ENCODE data around the gene WDR88.
"Not testable (repeated sequence)": the region's sequence is repeated elsewhere in the genome, so short reads cannot be mapped to it uniquely, and the experiment has no call there.

The WDR88 gene

DNA sequence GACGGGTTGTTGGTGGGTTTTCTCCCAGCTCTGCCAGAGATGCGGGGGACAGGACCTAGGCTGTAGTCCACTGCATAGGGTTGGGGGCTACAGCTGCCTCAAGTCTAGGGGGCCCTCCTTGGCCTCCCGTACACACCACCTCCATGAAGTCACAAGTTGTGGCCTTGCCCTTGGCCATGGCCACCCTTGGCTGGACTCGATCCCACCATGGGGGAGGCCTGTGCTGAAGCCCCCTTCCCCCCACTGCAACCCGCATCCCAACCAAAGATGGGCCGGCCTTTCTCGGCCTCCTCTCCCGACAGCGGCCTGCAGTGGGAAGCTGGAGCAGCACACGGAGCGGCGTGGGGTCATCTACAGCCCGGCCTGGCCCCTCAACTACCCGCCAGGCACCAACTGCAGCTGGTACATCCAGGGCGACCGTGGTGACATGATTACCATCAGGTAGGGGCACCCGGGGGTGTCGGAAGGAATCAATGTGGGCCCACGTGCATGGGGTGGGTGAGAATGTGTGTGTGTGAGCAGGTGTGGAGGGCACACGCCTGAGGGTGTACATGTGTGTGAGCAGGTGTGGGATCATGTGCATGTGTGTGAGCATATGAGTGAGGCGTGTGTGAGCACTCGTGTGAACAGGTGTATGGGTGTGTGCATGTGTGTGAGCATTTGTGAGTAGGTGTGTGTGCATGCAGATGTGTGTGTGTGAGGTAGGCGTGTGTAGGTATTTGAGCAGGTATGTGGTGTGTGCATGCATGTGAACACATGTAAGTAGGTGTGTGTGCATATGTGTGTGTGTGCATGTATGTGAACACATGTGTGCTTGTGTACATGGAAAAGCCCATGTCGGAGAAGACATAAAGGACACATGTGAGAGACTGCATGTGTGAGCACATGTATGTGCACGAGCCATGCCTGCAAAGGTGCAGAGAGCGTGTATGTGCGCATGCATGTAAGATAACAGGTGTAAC, 70.9 kb downstream of the WDR88 start:
- H3K36me3 ChIP-seq (ENCODE audit: insufficient read depth, low read length), result no peaks in the 10 kb centered on the region

DNA sequence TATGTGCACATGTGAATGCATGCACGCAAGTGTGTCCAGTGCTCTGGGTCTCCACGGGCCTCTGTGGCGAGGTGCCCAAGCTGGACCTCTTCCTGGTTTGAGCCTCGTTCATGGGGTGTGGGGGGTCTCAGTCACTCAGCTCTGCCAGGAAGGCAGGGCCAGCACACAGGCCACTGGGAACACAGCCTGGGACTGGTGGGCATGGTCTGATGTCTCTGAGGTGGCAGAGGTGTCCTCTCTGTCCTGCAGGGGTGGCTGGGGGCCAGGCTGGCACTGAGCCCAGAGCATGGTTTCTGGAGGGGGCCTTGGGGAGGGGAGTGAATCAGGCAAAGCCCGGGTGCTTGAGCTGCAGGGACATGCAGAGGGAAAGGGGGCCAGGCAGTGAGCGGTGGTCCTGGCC, 71.6 kb downstream of the WDR88 start:
- Histone ChIP-seq H3K9me3 (ENCODE audit: control insufficient read depth, insufficient read depth, low read length) (no peaks in the 10 kb centered on the region), H3K36me3 (ENCODE audit: insufficient read depth, low read length) (no peaks in the 10 kb centered on the region), H3K4me1 (ENCODE audit: insufficient read depth, low read length) (no peaks in the 10 kb centered on the region)

More for the DNA sequence above, 70.9 kb downstream of the WDR88 start:
- Histone ChIP-seq H3K9ac (ENCODE audit: low read depth, low read length) (no peak overlapping the region), H3K4me1 (ENCODE audit: insufficient read depth, low read length) (no peaks in the 10 kb centered on the region), H3K9me3 (ENCODE audit: control insufficient read depth, insufficient read depth, low read length) (no peaks in the 10 kb centered on the region)

DNA sequence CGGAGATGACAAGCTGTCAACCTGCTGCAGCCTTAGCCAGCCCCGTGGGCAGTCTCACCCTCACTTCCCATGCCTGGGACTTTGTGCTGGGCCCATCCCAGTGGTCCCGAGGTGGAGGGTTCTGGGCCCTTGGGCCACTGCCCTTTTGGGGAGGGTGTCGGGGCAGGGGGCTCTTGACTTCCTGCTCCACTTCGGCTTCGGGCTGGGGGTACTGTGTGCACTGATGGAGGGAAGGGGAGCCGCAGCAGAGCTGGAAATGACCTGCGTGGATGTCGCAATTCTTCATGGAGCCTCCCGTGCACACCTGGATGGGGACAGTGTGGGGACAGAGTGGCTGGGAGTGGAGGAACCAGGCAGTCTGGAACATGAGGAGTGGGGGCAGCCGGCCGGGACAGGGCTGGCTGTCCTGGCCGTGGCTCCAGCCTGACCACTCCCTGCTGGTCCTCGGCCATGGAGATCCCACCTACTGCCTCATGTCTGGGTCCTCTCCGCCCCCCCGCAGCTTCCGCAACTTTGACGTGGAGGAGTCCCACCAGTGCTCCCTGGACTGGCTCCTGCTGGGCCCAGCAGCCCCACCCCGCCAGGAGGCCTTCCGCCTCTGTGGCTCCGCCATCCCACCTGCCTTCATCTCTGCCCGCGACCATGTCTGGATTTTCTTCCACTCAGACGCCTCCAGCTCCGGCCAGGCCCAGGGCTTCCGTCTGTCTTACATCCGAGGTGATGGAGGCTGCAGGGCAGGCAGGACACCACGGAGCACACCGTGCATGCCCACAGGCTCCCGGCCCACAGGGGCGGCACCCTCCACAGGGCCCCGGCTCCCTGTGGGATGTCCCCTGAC, 72.4 kb downstream of the WDR88 start:
- no peak overlapping the region for H3K9ac ChIP-seq (ENCODE audit: low read depth, low read length)
- no peaks in the 10 kb centered on the region for H3K36me3 ChIP-seq (ENCODE audit: insufficient read depth, low read length)
- no peaks in the 10 kb centered on the region for H3K9me3 ChIP-seq (ENCODE audit: control insufficient read depth, insufficient read depth, low read length)
- H3K4me1 ChIP-seq (ENCODE audit: insufficient read depth, low read length), result no peaks in the 10 kb centered on the region

More for the DNA sequence above, 71.6 kb downstream of the WDR88 start:
- no peak overlapping the region for H3K9ac ChIP-seq (ENCODE audit: low read depth, low read length)

DNA sequence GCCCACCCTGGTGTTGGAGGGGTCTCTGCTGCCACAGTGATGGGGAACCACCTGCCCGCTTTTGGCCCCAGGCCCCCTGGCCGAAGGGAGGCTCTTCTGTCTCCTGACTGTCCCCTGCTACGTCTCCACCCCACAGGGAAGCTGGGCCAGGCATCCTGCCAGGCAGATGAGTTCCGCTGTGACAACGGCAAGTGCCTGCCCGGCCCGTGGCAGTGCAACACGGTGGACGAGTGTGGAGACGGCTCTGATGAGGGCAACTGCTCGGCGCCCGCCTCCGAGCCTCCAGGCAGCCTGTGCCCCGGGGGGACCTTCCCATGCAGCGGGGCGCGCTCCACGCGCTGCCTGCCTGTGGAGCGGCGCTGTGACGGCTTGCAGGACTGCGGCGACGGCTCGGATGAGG, 73.2 kb downstream of the WDR88 start:
- Histone ChIP-seq H3K4me1 (ENCODE audit: insufficient read depth, low read length) (no peaks in the 10 kb centered on the region), H3K9me3 (ENCODE audit: control insufficient read depth, insufficient read depth, low read length) (no peaks in the 10 kb centered on the region), H3K36me3 (ENCODE audit: insufficient read depth, low read length) (no peaks in the 10 kb centered on the region), H3K9ac (ENCODE audit: low read depth, low read length) (no peak overlapping the region)

DNA sequence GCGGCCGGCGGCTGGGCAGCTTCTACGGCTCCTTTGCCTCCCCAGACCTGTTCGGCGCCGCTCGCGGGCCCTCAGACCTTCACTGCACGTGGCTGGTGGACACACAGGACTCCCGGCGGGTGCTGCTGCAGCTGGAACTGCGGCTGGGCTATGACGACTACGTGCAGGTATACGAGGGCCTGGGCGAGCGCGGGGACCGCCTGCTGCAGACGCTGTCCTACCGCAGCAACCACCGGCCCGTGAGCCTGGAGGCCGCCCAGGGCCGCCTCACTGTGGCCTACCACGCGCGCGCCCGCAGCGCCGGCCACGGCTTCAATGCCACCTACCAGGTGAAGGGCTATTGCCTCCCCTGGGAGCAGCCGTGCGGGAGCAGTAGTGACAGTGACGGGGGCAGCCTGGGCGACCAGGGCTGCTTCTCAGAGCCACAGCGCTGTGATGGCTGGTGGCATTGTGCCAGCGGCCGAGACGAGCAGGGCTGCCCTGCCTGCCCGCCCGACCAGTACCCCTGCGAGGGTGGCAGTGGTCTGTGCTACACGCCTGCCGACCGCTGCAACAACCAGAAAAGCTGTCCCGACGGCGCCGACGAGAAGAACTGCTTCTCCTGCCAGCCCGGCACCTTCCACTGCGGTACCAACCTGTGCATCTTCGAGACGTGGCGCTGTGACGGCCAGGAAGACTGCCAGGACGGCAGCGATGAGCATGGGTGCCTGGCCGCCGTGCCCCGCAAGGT, 73.8 kb downstream of the WDR88 start:
- Histone ChIP-seq H3K36me3 (ENCODE audit: insufficient read depth, low read length) (no peaks in the 10 kb centered on the region), H3K9ac (ENCODE audit: low read depth, low read length) (no peak overlapping the region), H3K9me3 (ENCODE audit: control insufficient read depth, insufficient read depth, low read length) (no peaks in the 10 kb centered on the region), H3K4me1 (ENCODE audit: insufficient read depth, low read length) (no peaks in the 10 kb centered on the region)

DNA sequence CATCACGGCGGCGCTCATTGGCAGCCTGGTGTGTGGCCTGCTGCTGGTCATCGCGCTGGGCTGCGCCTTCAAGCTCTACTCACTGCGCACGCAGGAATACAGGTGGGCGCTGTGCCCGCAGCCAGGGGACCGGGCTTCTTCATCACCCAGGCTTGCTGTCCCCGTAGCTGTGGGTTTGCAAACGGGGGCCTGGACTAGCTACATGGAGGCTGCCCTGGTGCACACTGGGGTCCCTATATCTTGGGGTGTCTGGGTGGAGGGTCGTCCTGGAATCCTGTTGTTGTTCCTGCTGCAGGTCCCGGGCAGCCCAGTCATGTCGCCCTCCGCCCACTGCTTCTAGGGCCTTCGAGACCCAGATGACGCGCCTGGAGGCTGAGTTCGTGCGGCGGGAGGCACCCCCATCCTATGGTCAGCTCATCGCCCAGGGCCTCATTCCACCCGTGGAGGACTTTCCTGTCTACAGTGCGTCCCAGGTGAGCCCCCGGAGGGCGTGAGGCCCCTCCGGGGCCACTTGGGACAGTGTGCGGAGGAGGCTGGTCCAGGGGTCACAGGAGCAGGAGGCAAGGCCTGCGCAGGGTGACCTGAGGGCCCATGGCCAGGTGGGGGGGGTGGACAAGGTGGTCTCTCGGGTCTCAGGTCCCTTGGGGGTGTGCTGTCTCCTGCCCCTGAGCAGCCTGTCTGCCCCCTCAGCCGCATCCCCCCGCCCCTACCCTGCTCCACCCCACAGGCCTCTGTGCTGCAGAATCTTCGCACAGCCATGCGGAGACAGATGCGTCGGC, 74.5 kb downstream of the WDR88 start:
- H3K36me3 ChIP-seq (ENCODE audit: insufficient read depth, low read length), result no peaks in the 10 kb centered on the region
- no peaks in the 10 kb centered on the region for H3K4me1 ChIP-seq (ENCODE audit: insufficient read depth, low read length)
- no peak overlapping the region for H3K9ac ChIP-seq (ENCODE audit: low read depth, low read length)
- H3K9me3 ChIP-seq (ENCODE audit: control insufficient read depth, insufficient read depth, low read length), result no peaks in the 10 kb centered on the region

DNA sequence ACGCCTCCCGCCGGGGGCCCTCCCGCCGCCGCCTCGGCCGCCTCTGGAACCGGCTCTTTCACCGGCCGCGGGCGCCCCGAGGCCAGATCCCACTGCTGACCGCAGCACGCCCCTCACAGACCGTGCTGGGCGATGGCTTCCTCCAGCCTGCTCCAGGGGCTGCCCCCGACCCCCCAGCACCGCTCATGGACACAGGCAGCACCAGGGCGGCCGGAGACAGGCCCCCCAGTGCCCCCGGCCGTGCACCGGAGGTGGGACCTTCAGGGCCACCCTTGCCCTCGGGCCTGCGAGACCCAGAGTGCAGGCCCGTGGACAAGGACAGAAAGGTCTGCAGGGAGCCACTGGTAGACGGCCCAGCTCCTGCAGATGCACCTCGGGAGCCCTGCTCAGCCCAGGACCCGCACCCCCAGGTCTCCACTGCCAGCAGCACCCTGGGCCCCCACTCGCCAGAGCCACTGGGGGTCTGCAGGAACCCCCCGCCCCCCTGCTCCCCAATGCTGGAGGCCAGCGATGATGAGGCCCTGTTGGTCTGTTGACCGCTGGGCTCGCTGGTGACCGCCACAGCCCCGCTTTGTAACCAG, 75.2 kb downstream of the WDR88 start:
- Histone ChIP-seq H3K9me3 (ENCODE audit: control insufficient read depth, insufficient read depth, low read length) (no peaks in the 10 kb centered on the region), H3K4me1 (ENCODE audit: insufficient read depth, low read length) (no peaks in the 10 kb centered on the region), H3K9ac (ENCODE audit: low read depth, low read length) (no peak overlapping the region), H3K36me3 (ENCODE audit: insufficient read depth, low read length) (no peaks in the 10 kb centered on the region)

DNA sequence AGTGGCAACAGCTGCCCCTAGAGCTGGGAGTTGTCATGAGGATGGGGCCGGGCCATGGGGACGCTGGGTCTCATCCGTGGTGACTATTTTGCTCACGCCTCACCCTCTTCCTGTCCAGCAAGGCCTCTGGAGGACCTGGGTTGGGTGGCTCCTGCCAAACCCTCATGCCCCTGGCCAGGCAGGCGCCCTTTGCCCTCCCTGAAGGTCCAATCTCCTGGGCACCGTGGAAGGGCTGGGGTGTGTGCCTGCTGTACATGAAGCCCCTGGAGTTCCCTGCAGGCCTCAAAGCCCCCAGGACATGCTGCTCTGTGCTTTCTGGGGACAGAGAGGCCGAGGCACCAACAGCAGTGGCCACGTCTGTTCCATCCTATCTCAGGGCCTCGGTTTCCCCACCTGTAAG, 76.0 kb downstream of the WDR88 start:
- Histone ChIP-seq H3K9me3 (ENCODE audit: control insufficient read depth, insufficient read depth, low read length) (no peaks in the 10 kb centered on the region), H3K9ac (ENCODE audit: low read depth, low read length) (no peak overlapping the region), H3K4me1 (ENCODE audit: insufficient read depth, low read length) (no peaks in the 10 kb centered on the region), H3K36me3 (ENCODE audit: insufficient read depth, low read length) (no peaks in the 10 kb centered on the region)

DNA sequence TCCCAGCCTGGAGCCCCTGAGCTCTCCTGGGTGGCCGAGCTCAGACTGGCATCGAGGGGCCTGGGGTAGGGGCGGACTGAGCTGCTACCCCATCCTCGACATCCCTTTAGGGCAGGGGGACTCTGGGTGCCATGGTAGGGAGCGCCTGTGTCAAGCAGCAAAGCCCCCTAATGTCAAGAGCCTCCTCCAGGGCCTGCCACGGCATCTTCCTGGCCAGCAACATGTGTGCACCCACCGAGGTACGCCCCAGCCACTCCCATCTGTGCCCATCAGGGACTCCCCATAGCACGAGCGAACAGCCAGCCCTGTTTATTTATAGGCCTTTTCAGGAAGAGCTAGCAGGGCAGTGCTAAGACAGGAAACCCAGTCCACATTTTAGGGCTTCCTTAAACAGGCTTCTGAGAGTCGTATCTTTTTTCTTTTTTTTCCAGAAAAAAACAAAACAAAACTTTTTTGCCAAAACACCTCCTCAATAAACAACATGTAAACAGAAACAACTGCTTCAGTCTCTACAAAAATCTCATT, 76.5 kb downstream of the WDR88 start:
- no peak overlapping the region for H3K9ac ChIP-seq (ENCODE audit: low read depth, low read length)
- H3K4me1 ChIP-seq (ENCODE audit: insufficient read depth, low read length), result no peaks in the 10 kb centered on the region
- H3K9me3 ChIP-seq (ENCODE audit: control insufficient read depth, insufficient read depth, low read length), result no peaks in the 10 kb centered on the region
- H3K36me3 ChIP-seq (ENCODE audit: insufficient read depth, low read length), result no peaks in the 10 kb centered on the region

DNA sequence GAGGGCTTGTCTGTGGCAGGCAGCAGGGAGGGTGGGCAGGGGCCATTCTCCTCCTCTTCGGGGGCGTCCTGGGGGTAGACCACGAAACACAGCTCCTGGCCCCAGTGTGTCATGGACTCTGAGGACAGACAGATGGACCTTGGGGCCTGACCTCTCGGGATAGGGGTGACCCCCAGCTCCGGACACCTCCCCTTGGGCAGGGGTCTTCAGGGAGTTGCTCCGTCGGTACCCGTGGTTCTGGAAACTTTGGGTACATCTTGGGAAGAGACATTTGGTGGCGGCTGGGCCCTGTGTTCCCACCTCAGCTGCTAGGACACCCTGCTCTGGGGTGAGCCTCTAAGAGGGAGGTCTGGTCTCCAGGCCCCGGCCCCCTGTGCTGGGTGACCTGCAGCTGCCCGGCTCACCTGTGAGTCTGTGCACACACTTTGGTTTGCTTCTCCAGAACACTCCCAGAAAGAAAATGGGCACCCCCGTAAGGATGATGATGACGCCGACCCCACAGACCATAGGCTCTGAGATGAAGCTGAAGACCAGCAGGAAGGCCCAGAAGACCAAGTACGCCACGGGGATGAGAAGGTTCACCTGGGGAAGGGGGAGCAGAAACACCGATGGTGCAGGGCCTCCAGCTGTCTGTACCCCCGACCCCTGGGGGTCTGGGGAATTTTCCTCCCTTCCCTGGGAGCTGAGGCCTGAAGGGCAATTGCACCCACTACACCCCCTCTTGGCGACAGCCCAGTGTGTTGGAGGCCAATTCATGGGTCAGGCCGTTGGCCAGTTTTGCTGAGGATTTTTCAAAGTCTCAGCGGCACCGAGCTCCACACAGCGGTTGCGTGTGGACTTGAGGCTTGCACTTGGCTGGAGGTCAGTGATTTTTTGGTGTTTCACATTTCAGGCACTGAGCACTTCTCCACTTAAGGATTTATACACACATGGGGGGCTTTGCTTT, 77.3 kb downstream of the WDR88 start:
- no peak overlapping the region for H3K9ac ChIP-seq (ENCODE audit: low read depth, low read length)
- no peaks in the 10 kb centered on the region for H3K36me3 ChIP-seq (ENCODE audit: insufficient read depth, low read length)
- no peaks in the 10 kb centered on the region for H3K9me3 ChIP-seq (ENCODE audit: control insufficient read depth, insufficient read depth, low read length)
- H3K4me1 ChIP-seq (ENCODE audit: insufficient read depth, low read length), result no peaks in the 10 kb centered on the region

DNA sequence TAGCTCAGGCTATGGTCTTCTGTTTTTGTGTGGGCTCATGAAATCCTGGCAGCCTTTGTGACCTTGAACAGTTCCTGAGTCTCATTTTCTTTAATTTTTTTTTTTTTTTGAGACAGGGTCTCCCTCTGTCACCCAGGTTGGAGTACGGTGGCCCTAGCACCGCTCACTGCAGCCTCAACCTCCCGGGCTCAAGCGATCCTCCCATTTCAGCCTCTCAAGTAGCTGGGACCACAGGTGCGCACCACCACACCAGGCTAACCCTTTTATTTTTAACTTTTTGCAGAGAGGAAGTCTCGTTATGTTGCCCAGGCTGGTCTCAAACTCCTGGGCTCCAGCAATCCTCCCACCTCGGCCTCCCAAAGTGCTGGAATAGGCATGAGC, 77.9 kb downstream of the WDR88 start:
- H3K9ac ChIP-seq (ENCODE audit: low read depth, low read length); H3K36me3 ChIP-seq (ENCODE audit: insufficient read depth, low read length); H3K9me3 ChIP-seq (ENCODE audit: control insufficient read depth, insufficient read depth, low read length); H3K4me1 ChIP-seq (ENCODE audit: insufficient read depth, low read length): not testable (repeated sequence)

DNA sequence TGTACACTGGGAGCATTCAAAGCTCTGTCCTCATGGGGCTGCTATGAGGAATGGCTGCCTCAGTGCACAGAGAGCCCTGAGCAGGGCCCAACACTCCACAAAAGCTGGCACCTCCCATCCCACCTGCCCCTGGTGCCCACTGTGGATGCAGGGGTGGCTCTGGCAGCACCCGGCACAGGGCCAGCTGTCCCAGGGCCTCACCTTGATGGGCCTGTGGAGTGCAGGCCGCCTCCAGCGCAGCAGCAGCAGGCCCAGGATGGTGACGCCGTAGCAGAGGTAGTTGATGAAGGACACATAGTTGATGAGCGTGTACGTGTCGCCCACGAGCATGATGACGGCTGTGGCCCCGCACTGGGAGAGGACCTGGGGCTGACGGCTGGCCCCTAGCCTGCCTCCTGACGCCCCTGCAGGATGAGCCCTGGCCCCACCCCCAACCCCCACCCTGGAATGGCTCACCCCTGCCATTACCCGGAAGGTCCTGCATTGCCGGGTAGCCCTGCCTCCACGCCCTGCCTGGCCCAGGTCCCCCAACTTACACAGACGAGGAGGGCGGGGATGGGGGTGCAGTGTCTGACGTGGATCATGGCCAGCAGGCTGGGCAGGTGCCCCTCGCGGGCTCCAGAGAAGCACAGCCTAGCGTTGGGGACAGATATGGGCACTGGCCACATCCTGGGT, 78.5 kb downstream of the WDR88 start:
- Histone ChIP-seq H3K4me1 (ENCODE audit: insufficient read depth, low read length) (no peaks in the 10 kb centered on the region), H3K9ac (ENCODE audit: low read depth, low read length) (no peak overlapping the region), H3K9me3 (ENCODE audit: control insufficient read depth, insufficient read depth, low read length) (no peaks in the 10 kb centered on the region), H3K36me3 (ENCODE audit: insufficient read depth, low read length) (no peaks in the 10 kb centered on the region)
